ENCODE results near the gene SDCCAG8.

GRCh38 chr1:243253211-243253925 is 2.5 kb upstream of the SDCCAG8 start:
- TF ChIP-seq CTCF (conservative IDR thresholded peaks at IDR 0.05): no peak
- no peak for TF ChIP-seq ZFX (IDR thresholded peaks at IDR 0.05)

All from C4-2B (cell line).